Tibial nerve (tissue), 3 donors: ENCODE data around the gene TMEM169.

Experiments used
- POLR2A ChIP-seq, 2 donors: fragments of 450-650 bp; IDR thresholded peaks; one replicate each; pipeline ENCODE4 v1.6.1; 2017; ENCODE audit warnings: antibody characterized with exemption in 2 of 2, mild to moderate bottlenecking in 2 of 2, moderate library complexity in 2 of 2
- TF ChIP-seq, protein P1 (sequence below), 5 experiments: fragments of 200-600 bp in 3 of 5; fragments of 450-650 bp in 2 of 5; sonication (generic) in 3 of 5; IDR thresholded peaks; one replicate each; pipeline ENCODE4 v1.5.1; 2016 to 2019; ENCODE audit warnings: antibody characterized with exemption in 5 of 5, mild to moderate bottlenecking in 3 of 5, moderate library complexity in 2 of 5

DNA sequence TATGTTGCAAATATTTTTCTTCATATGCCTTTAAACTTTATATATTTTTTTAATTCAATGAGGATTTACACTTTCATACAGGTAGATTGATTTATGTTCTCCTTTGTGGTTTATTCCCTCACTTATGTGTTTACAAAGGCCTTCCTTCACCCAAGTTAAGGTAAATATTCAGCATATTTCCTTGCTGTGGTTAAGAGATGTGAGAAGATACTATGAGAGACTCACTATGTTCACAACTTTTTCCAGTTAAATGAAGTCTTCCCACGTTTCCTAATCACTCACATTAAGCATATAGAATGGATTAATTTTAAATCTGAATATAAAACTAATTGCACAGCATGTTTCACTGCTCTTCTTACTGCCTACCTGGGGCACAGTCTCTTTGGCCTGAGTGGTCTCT, 707 bp upstream of the TMEM169 start:
- TF ChIP-seq, protein P1, sequence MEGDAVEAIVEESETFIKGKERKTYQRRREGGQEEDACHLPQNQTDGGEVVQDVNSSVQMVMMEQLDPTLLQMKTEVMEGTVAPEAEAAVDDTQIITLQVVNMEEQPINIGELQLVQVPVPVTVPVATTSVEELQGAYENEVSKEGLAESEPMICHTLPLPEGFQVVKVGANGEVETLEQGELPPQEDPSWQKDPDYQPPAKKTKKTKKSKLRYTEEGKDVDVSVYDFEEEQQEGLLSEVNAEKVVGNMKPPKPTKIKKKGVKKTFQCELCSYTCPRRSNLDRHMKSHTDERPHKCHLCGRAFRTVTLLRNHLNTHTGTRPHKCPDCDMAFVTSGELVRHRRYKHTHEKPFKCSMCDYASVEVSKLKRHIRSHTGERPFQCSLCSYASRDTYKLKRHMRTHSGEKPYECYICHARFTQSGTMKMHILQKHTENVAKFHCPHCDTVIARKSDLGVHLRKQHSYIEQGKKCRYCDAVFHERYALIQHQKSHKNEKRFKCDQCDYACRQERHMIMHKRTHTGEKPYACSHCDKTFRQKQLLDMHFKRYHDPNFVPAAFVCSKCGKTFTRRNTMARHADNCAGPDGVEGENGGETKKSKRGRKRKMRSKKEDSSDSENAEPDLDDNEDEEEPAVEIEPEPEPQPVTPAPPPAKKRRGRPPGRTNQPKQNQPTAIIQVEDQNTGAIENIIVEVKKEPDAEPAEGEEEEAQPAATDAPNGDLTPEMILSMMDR (IDR thresholded peaks at IDR 0.05): no peak
- TF ChIP-seq POLR2A (IDR thresholded peaks at IDR 0.05): no peak
